Coronary artery (tissue), 2 donors: ENCODE measurements around the gene KLK1.

Experiments used
- DNase-seq: peaks from one replicate; pipeline ENCODE4 v3.0.0-alpha.2; 2017; ENCODE audit warnings: low spot score
- H3K27ac ChIP-seq, 2 donors: fragments of 200-600 bp; sonication (generic); one replicate each; pipeline ENCODE4 v1.5.1; 2016 to 2019
- H3K4me3 ChIP-seq: fragments of 200-600 bp; sonication (generic); 2 replicates; pipeline ENCODE4 v1.5.1; 2016; ENCODE audit warnings: mild to moderate bottlenecking, moderate library complexity
- TF ChIP-seq, protein P1 (sequence below): fragments of 200-600 bp; sonication (generic); IDR thresholded peaks from one replicate; pipeline ENCODE4 v1.5.1; 2019; ENCODE audit warnings: antibody characterized with exemption

The KLK1 gene

DNA sequence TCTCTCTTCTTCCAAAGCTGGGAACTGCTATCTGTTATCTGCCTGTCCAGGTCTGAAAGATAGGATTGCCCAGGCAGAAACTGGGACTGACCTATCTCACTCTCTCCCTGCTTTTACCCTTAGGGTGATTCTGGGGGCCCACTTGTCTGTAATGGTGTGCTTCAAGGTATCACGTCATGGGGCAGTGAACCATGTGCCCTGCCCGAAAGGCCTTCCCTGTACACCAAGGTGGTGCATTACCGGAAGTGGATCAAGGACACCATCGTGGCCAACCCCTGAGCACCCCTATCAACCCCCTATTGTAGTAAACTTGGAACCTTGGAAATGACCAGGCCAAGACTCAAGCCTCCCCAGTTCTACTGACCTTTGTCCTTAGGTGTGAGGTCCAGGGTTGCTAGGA lies 36.3 kb upstream of the KLK1 start:
- TF ChIP-seq, protein P1, sequence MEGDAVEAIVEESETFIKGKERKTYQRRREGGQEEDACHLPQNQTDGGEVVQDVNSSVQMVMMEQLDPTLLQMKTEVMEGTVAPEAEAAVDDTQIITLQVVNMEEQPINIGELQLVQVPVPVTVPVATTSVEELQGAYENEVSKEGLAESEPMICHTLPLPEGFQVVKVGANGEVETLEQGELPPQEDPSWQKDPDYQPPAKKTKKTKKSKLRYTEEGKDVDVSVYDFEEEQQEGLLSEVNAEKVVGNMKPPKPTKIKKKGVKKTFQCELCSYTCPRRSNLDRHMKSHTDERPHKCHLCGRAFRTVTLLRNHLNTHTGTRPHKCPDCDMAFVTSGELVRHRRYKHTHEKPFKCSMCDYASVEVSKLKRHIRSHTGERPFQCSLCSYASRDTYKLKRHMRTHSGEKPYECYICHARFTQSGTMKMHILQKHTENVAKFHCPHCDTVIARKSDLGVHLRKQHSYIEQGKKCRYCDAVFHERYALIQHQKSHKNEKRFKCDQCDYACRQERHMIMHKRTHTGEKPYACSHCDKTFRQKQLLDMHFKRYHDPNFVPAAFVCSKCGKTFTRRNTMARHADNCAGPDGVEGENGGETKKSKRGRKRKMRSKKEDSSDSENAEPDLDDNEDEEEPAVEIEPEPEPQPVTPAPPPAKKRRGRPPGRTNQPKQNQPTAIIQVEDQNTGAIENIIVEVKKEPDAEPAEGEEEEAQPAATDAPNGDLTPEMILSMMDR, result no peak
- Histone ChIP-seq H3K27ac (no peak overlapping the region), H3K4me3 (no peak overlapping the region)
- DNase-seq, result no peak

DNA sequence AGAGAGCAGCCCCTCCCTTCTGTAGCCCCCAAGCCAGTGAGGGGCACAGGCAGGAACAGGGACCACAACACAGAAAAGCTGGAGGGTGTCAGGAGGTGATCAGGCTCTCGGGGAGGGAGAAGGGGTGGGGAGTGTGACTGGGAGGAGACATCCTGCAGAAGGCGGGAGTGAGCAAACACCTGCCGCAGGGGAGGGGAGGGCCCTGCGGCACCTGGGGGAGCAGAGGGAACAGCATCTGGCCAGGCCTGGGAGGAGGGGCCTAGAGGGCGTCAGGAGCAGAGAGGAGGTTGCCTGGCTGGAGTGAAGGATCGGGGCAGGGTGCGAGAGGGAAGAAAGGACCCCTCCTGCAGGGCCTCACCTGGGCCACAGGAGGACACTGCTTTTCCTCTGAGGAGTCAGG lies 35.3 kb upstream of the KLK1 start:
- DNase-seq, result no peak
- H3K4me3 ChIP-seq, result no peak overlapping the region
- TF ChIP-seq, protein P1, result no peak
- H3K27ac ChIP-seq, result no peak overlapping the region

DNA sequence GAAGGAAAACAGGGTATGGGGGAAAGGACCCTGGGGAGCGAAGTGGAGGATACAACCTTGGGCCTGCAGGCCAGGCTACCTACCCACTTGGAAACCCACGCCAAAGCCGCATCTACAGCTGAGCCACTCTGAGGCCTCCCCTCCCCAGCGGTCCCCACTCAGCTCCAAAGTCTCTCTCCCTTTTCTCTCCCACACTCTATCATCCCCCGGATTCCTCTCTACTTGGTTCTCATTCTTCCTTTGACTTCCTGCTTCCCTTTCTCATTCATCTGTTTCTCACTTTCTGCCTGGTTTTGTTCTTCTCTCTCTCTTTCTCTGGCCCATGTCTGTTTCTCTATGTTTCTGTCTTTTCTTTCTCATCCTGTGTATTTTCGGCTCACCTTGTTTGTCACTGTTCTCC lies 33.8 kb upstream of the KLK1 start:
- DNase-seq, result no peak
- no peak overlapping the region for H3K4me3 ChIP-seq
- no peak overlapping the region for H3K27ac ChIP-seq
- TF ChIP-seq, protein P1, result no peak

DNA sequence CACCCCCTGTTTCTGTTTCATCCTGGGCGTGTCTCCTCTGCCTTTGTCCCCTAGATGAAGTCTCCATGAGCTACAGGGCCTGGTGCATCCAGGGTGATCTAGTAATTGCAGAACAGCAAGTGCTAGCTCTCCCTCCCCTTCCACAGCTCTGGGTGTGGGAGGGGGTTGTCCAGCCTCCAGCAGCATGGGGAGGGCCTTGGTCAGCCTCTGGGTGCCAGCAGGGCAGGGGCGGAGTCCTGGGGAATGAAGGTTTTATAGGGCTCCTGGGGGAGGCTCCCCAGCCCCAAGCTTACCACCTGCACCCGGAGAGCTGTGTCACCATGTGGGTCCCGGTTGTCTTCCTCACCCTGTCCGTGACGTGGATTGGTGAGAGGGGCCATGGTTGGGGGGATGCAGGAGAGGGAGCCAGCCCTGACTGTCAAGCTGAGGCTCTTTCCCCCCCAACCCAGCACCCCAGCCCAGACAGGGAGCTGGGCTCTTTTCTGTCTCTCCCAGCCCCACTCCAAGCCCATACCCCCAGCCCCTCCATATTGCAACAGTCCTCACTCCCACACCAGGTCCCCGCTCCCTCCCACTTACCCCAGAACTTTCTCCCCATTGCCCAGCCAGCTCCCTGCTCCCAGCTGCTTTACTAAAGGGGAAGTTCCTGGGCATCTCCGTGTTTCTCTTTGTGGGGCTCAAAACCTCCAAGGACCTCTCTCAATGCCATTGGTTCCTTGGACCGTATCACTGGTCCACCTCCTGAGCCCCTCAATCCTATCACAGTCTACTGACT lies 31.2 kb upstream of the KLK1 start, which contains the start of gene KLK3:
Gene KLK3 (plus strand): TSS at position 280 of the 775 bp plus-strand sequence. CDS start 41 bp downstream, at position 321.
- no peak for DNase-seq
- H3K27ac ChIP-seq, result no peak within 1 kb of the TSS
- TF ChIP-seq, protein P1, result no peak
- H3K4me3 ChIP-seq, result no peak within 1 kb of the TSS

DNA sequence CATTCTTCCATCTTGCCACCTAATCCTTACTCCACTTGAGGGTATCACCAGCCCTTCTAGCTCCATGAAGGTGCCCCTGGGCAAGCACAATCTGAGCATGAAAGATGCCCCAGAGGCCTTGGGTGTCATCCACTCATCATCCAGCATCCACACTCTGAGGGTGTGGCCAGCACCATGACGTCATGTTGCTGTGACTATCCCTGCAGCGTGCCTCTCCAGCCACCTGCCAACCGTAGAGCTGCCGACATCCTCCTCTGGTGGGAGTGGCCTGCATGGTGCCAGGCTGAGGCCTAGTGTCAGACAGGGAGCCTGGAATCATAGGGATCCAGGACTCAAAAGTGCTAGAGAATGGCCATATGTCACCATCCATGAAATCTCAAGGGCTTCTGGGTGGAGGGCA lies 28.0 kb upstream of the KLK1 start:
- TF ChIP-seq, protein P1, result no peak
- Histone ChIP-seq H3K4me3 (no peak overlapping the region), H3K27ac (no peak overlapping the region)
- no peak for DNase-seq

DNA sequence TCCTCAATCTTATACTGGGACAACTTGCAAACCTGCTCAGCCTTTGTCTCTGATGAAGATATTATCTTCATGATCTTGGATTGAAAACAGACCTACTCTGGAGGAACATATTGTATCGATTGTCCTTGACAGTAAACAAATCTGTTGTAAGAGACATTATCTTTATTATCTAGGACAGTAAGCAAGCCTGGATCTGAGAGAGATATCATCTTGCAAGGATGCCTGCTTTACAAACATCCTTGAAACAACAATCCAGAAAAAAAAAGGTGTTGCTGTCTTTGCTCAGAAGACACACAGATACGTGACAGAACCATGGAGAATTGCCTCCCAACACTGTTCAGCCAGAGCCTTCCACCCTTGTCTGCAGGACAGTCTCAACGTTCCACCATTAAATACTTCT lies 27.2 kb upstream of the KLK1 start:
- H3K4me3 ChIP-seq, result no peak overlapping the region

More for the DNA sequence above, 27.2 kb upstream of the KLK1 start:
- no peak overlapping the region for H3K27ac ChIP-seq
- no peak for DNase-seq
- TF ChIP-seq, protein P1, result no peak
